Fibroblast of lung (primary cell): ENCODE measurements around the gene BSX.

Experiments used
- EZH2 ChIP-seq: IDR thresholded peaks from 2 replicates; pipeline ENCODE4 v1.5.1; 2012; ENCODE audit warnings: low read length, control low read depth, mild to moderate bottlenecking; ENCODE audit errors: missing control alignments
- TF ChIP-seq, protein P1 (sequence below), 2 donors: IDR thresholded peaks in 1 of 2; conservative IDR thresholded peaks in 1 of 2; 1 replicate in 1 of 2; 2 replicates in 1 of 2; pipeline ENCODE4 v1.5.1; 2011 to 2012; ENCODE audit warnings: low read length in 2 of 2, control low read depth in 1 of 2, inconsistent platforms in 1 of 2, low read depth in 1 of 2, mild to moderate bottlenecking in 1 of 2

DNA sequence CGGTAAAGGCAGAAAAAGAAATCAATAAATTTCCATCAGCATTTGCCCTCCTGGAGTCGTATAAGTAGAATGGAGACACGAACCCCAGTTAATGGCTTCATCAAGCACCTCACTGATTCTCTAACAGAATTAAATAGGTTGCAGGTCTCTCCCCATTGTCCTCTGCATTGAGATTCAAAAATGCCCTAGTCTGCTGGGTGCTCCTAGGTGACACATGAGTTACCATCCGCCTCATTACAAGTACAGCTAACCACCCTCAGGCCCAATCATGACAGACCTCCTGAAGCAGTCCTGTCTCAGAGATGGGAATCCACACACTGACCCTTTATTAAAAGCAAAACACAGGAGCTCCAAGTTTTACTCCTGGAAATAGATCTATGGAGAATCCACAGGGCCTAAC, 48.9 kb upstream of the BSX start:
- TF ChIP-seq, protein P1, sequence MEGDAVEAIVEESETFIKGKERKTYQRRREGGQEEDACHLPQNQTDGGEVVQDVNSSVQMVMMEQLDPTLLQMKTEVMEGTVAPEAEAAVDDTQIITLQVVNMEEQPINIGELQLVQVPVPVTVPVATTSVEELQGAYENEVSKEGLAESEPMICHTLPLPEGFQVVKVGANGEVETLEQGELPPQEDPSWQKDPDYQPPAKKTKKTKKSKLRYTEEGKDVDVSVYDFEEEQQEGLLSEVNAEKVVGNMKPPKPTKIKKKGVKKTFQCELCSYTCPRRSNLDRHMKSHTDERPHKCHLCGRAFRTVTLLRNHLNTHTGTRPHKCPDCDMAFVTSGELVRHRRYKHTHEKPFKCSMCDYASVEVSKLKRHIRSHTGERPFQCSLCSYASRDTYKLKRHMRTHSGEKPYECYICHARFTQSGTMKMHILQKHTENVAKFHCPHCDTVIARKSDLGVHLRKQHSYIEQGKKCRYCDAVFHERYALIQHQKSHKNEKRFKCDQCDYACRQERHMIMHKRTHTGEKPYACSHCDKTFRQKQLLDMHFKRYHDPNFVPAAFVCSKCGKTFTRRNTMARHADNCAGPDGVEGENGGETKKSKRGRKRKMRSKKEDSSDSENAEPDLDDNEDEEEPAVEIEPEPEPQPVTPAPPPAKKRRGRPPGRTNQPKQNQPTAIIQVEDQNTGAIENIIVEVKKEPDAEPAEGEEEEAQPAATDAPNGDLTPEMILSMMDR (conservative IDR thresholded peaks at IDR 0.05 in 1 of 2, IDR thresholded peaks at IDR 0.05 in 1 of 2; ENCODE audit: low read depth in 1 of 2, low read length in 2 of 2): no peak
- no peak for TF ChIP-seq EZH2
